NCI-H1694 (cell line): ENCODE results near the gene EVPL.
"Not testable (repeated sequence)": the region's sequence is repeated elsewhere in the genome, so short reads cannot be mapped to it uniquely, and the experiment has no call there.

Experiments used
- DNase-seq: peaks from one replicate; lab custom pipeline; 2025; lab: John Stamatoyannopoulos, UW

Gene EVPL

DNA sequence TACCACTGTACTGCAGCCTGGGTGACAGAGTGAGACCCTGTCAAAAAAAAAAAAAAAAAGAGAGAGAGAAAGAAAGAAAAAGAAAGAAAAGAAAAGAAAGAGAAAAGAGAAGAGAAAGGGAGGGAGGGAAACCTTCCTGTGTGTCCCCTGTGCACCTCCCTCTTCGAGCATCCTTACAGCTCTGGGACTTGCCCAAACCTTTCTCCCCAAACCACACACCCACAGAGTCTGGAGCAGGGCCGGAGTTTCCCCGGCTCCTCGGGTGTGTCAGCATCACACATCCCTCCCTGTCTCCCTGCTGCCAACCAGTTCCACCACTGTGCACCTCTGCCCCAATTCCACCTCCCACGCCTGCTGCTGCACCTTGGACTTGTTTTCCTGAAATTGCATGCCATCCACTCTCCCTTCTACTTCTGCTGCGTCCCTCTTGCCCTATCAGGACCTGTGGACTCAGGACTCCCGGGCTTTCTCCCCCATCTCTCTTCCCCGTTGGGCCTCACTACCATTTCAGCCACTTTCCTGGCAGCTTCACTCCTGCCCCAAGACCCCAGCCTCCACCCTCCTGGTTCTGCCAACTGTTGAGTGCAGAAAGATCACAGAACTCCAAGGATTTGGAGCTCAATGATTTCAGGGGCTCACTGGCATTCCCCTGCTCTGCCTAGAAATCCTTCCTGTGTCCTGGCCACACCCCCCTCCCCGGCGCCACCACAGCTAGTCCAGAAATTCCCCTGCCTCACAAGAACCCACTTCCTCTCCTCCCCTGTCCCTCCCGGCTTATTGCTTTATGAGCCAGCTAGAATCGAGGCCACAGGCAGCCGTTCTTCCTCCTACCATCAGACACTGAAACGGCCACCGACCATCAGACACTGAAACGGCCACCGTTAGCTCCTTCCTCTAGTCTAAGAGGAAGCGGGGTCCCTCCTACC lies 30.2 kb downstream of the EVPL start:
- no peak for DNase-seq

DNA sequence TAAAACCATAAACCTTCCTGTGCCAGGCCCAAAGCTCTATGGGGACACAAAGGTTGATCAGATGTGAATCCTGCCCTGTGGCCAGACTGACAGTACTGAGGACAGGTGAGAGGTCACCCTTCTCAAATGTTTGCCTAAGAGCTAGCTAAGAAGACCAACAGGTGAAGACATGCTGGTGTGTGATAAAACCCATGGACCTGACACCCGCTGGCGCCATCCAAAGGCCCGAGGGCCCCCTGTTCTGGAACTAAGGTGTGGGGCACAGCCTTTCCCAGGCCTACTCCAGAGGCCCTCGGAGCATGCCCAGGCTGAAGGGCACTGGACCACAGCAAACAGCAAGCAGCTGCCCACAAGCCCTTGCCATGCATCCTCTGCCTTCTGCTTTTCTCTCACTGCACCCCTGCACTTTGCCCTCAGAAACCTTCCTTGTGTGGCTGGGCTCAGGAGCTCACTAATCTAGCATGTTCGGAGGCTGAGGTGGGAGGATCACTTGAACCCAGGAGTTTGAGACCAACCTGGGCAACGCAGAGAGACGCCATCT lies 31.7 kb downstream of the EVPL start:
- DNase-seq, result no peak

DNA sequence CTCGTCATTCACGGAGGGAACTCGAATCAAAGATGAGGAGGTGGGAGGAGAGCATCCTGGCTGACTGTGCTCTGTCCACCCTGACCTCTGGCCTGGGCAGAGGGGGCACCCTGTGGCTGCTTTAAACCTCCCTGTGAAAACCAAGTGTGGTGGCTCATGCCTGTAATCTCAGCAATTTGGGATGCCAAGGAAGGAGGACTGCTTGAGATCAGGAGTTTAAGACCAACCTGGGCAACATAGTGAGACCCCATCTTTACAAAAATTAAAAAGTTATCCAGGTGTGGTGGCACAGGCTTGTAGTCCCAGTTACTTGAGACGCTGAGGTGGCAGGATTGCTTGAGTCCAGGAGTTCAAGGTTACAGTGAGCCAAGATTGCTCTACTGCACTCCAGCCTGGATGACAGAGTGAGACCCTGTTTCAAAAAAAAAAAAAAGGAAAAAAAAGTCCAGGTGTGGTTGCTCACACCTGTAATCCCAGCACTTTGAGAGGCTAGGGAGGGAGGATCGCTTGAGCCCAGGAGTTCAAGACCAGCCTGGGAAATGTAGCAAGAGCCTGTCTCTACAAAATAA lies 32.2 kb downstream of the EVPL start:
- DNase-seq, result no peak

DNA sequence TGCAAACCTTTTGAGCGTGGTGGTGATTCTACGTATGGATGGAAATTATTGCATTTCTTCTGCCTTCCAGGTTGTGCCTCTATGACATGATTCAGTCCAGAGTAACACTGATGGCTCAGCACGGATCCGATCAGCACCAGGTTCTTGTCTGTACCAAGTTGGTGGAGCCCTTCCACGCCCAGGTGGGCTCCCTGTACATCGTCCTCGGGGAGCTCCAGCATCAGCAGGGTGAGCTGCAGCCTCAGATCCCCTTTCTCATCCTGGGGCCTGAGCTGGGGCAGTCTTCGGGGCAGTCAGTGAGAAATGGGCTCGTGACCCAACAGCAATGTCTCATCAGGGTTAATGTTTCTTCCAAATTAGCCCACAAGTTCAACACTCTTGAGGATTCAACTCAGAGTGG lies 35.7 kb downstream of the EVPL start:
- no peak for DNase-seq

DNA sequence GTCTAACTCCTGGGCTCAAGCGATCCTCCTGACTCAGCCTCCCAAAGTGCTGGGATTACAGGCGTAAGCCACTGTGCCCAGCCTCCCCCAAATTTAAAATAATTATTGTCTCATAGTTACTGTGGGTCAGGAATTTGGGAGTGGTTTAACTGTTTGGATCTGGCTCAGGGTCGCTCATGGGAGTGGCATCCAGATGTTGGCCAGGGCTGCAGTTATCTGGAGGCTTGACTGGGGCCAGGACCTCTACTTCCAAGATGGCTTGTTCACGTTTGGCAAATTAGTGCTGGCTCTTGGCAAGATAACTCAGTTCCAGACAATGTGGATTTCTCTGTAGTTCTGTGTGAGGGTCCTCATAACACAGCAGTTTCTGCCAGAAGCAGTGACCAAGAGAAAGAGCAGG lies 40.1 kb downstream of the EVPL start:
- no peak for DNase-seq

DNA sequence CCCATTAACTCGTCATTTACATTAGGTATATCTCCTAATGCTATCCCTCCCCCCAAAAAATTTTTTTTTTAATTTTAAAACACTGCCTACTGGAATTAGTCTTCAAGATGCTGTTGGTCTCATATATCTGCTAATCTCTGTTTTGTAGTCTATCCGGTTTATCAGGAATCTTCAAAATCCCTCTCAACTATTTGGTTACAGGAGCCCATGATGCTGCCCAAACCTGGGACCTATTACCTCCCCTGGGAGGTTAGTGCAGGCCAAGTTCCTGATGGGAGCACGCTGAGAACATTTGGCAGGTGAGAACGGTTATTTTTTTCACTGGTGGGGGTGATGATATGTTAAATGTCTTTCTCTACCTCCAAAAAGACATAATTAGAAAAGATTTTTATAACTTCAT lies 41.1 kb downstream of the EVPL start:
- DNase-seq, result no peak

DNA sequence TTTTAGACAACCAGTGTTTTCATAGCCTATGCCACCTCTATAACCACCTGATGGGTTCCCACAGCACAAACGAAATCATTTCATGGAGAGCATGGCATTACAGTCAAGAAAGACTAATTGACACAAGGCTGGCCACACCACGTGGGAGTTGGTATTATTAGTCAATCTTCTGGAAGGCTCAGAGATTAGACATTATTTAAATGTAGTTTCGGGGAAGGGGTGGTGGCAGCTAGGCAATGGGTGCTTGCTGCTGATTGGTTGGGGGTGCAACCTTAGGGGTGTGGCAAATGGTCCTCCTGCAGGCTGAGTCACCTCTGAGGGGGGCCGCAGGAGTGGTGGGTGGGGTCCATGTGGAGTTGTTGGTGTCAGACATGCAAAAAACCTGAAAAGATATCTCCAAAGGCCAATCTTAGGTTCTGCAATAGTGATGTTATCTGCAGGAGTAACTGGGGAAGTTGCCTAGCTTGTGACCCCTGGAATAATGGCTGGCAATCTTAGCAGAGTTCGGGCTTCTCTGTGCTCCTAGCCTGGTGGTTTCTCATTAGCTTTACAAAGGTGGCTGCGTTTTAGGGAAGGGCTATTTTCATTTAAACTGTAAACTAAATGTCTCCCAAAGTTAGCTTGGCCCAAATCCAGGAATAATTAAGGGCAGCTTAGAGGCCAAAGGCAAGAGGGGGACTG lies 43.5 kb downstream of the EVPL start:
- no peak for DNase-seq

DNA sequence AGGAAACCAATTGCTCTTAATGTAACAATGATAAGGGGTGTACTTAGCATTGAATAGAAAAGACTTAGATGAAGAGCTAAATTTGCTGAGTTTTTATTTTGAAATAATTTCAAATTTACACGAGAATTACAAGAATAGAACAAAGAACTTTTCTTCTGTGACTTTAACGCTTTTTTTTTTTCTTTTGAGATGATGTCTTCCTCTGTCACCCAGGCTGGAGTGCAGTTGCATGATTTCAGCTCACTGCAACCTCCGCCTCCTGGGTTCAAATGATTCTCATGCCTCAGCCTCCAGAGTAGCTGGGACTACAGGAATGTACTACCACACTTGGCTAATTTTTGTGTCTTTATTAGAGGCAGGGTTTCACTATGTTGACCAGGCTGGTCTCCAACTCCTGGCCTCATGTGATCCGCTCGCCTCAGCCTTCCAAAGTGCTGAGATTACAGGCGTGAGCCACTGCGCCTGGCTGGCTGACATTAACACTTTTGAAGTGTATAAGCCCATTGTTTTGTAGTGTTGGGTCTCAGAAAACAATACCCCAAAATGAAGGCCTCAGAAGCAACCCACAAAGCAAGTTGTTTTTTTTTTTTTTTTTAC lies 46.0 kb downstream of the EVPL start:
- no peak for DNase-seq

DNA sequence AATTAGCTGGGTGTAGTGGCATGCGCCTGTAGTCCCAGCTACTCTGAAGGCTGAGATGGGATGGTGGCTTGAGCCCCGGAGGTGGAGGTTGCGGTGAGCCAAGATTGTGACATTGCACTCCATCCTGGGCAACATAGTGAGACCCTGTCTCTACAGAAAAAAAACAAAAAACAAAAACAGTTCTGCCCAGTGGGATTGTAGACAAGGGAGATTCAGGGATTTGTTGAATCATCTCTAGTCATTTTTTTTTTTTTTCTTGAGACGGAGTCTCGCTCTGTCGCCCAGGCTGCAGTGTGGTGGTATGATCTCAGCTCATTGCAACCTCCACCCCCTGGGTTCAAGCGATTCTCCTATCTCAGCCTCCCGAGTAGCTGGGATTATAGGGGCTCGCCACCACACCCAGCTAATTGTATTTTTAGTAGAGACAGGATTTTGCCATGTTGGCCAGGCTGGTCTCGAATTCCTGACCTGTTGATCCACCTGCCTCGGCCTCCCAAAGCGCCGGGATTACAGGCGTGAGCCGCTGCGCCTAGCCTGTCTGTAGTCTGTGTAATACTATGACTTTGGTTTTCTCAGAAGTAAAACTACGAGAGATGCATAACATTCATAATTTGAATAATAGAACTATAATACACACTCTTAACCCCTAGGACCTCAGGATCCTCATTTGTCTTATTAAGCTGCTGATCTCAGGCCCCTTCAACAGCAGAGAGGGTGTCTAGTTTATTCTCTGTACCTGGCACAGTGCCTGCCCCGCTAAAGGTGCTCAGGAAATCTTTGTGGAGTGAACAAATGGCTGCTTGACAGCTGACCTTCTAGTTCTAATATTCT lies 46.7 kb downstream of the EVPL start:
- no peak for DNase-seq

DNA sequence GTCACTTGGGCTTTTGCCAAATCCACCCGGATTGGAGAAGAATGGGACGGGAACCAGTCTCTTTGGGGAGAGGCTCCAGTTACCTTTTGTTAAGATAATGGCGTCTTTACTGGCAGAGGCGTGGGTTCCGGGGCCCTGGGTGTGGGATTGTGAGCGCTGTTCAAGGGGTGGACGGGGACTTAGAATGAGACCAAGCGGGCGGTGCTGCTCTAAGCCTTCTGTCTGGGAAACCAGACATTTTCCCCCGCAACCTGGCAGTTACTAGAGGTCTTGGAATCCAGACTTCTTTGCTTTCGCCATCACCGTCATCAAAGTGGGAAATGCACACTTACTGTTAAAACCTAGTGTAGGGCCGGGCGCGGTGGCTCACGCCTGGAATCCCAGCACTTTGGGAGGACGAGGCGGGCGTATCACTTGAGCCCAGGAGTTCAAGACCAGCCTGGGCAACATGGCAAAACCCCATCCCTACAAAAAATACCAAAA lies 47.4 kb downstream of the EVPL start:
- DNase-seq, result no peak

DNA sequence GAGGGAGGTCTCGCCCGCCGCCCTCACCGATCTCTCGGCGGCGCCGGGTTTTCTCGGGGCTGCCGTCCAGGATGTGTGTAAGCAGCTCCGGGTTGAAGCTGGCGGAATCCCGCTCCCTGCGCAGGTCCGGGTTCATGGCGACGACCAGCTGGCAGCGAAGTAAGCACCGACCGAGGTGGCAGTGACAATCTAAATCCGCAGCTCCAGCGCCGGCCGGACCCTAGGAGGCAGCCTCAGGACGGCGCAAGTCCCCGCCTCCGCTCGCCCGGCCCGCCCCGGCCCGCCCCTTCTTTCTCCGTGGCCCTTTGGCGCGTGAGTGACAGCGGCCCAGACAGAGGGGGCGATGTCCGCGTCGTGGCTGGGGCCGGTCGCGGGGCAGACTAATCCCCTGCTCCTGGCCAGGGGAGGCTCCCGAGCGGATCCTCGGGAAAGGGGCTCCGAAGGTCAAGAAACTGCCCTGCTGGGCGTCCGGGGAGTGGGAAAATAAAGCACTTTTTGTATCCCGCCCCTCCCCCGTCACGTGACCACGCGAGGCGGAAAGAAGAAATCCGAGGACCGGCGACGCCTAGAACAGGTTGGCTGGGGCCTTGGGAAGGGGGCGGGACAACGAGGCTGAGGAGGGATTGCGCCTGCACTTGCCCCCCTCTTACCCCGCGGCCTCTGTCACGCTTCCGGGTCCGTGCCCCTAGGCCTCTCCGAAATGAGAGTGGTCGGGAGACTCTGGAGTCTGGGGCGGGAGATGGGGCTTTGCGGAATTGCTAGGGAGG lies 48.0 kb downstream of the EVPL start, which contains the start of the genes ACOX1 and TEN1:
Gene ACOX1, minus strand, starts transcription at position 229 of the 767 bp plus-strand sequence. Its CDS starts 93 bp downstream, at position 136.
Gene TEN1, plus strand, starts transcription at position 303 of the 767 bp plus-strand sequence. CDS start 6,953 bp downstream, outside the sequence.
- DNase-seq, result peak; percentile 98

DNA sequence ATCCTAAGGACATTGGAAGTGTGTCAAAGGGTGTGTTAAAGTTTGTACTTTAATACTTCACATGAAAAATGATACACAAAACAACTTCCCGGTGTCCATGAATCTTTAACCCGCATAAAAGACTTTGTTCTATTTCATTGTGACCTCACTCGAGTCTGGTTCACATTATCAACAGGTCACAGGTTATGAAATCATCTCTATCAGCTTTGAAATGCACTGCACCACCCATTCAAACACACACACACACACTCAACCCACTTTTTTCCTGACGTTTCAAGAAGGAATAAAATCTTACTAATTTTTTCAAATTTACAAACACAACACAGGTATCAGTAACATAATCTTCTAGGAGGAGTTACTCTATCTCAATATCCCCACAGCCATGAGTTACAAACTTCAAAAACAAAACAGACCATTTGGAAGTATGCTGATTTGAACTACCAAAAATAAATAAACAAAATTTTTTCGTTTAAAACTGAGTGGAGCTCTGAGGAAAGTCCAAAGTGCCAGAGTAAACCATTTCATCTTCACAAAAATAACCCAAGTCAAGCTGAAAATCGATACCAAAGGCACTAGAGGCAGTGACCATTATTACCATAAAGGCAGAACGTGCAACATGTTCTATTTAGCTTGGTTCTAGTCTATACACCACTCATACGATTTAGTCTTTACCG lies 50.8 kb downstream of the EVPL start:
- no peak for DNase-seq

DNA sequence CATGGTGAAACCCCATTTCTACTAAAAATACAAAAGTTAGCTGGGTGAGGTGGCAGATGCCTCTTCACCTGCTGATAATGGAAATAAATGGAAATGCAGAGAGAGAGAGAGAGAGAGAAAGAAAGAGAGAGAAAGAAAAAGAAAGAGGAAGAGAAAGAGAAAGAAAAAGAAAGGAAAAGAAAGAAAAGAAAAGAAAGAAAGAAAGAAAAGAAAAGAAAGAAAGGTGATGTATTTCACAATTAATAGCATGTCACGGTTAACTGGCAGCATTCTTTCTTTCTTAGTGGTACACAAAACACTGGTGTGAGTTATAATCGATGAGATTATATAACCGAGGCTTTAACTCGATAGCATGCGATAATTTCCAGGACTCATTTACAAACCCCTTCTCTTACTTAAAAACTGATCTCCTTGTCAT lies 51.3 kb downstream of the EVPL start:
- no peak for DNase-seq

DNA sequence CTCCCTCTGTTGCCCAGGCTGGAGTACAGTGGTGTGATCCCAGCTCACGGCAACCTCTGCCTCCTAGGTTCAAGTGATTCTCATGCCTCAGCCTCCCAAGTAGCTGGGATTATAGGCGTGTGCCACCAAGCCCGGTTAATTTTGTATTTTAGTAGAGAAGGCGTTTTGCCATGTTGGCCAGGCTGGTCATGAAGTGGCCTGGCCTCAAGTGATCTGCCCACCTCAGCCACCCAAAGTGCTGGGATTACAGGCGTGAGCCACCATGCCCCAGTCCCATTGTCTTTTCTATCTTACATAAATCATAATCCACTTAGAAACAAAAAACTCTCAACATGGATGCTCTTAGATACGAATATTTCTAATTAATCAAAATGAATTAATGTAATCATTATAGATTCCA lies 51.9 kb downstream of the EVPL start:
- not testable (repeated sequence) for DNase-seq

DNA sequence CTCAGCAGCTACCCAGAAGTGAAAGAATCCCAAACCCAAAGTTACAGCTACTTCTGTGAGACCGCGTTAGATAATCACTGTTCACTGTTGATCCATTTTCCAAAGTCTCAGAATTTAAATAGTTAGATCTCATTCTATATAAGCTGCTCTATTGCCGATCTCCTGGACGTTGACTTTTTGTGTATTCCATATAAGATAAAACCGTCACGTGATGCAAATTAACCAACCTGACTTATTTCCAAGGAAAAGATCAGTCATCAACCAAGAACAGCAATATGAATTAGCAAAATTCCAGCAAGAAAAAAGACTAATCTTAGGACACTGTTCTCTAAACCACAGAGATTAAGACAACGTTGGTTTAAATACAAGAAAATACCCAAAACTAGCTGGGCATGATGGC lies 56.5 kb downstream of the EVPL start:
- no peak for DNase-seq

DNA sequence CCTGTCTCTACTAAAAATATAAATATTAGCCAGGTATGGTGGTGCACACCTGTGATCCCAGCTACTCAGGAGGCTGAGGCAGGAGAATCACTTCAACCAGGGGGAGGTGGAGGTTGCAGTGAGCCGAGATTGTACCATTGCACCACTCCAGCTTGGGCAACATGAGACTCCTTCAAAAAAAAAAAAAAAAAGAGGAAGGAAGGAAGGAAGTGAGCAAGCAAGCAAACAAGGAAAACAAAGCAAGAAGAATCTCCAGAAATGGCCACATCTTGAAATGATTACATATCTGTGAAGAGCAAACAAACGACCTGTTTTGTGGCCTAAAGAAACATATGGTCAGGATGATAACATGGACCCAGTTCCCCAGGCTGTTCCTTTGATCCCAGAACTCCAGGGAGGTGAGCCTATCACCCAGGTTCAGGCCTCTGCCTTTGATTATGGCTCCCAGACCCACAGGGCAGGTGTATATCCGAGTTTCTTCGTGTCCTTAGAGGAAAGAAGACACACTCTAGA lies 57.0 kb downstream of the EVPL start:
- DNase-seq, result no peak

DNA sequence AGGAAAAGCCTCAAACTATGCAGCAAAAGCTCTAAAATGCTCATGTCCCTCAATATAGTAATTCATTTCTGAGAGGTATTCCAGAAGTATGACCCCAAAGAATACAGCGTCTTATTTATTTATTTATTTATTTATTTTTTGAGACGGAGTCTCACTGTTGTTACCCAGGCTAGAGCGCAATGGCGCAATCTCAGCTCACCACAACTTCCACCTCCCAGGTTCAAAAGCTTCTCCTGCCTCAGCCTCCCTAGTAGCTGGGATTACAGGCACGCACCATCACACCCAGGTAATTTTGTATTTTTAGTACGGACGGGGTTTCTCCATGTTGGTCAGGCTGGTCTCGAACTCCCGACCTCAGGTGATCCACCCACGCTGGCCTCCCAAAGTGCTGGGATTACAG lies 58.1 kb downstream of the EVPL start:
- DNase-seq, result not testable (repeated sequence)

DNA sequence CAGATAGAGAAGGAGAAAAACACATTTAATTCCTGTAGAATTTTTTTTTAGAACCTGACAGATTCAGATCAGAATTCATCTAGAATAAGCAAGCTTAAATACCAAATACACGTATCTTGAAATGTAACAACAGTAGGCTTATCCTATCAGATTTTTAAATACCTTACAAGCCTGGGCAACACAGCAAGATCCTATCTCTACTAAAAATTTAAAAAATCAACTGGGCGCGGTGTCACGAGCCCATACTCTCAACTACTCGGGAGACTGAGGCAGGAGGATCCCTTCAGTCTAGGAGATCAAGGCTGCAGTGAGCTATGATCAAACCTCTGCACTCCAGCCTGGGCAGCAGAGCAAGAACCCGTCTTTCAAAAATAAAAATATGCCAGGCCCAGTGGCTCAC lies 61.6 kb downstream of the EVPL start:
- DNase-seq, result no peak

DNA sequence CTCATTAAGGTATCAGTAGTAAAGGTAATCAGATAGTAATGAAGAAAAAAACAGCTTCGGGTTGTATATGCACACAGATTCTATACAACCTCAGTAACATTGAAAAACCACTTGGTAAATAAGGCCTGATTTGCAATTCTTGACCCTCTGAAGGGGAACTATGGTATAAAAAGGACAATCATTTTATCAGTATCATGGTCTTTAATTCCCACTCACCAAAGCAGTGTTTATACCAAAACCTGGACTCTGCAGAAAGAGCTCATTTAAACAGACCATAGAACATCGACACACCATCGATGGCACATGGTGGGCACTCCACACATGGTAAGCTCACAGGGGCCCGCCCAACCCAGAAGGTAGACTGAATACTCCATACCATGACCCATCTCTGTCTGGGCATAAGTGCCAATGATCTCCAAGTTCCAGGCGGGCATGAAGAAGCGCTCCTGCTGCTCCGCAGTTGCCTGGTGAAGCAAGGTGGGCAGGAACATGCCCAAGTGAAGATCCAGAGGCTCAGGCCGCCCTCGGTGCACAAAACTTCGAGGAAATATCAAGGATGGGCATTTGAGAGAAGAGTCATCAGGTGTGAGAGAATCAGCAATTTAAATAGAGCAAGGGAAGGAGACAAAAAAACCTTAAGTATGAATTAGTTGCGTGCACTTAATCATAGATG lies 67.1 kb downstream of the EVPL start:
- DNase-seq, result no peak
